Smooth muscle cell (in vitro differentiated cells): ENCODE measurements around the gene MAP3K10. TPM values are rescaled to one million over a fixed set of nuclear protein-coding genes. Genes with fewer than 3 reads are reported as not detected.
A peak's percentile ranks its signal among the peaks of the same experiment; 100 is the strongest.

Experiments used
- DNase-seq: peaks from one replicate; lab custom pipeline; 2025; ENCODE audit not compliant: unreplicated experiment; lab: John Stamatoyannopoulos, UW
- H2AFZ ChIP-seq: fragments of 200-600 bp; sonication (generic); 2 replicates; pipeline ENCODE4 v1.6.0; 2016; ENCODE audit warnings: antibody characterized with exemption, low read depth, mild to moderate bottlenecking
- H3F3A ChIP-seq: fragments of 200-600 bp; sonication (generic); 2 replicates; pipeline ENCODE4 v1.6.0; 2017; ENCODE audit warnings: antibody characterized with exemption, low read depth
- H3K27ac ChIP-seq: fragments of 200-600 bp; sonication (generic); 2 replicates; pipeline ENCODE4 v1.5.1; 2016; ENCODE audit warnings: low read depth, mild to moderate bottlenecking
- H3K27me3 ChIP-seq: fragments of 200-600 bp; sonication (generic); 2 replicates; pipeline ENCODE4 v1.6.1; 2016; ENCODE audit warnings: low read depth, mild to moderate bottlenecking
- H3K36me3 ChIP-seq: fragments of 200-600 bp; sonication (generic); 2 replicates; pipeline ENCODE4 v1.5.1; 2016; ENCODE audit warnings: low read depth
- H3K4me1 ChIP-seq: fragments of 200-600 bp; sonication (generic); 2 replicates; pipeline ENCODE4 v1.5.1; 2016; ENCODE audit warnings: low read depth
- H3K4me2 ChIP-seq: fragments of 200-600 bp; sonication (generic); 2 replicates; pipeline ENCODE4 v1.6.0; 2016; ENCODE audit warnings: mild to moderate bottlenecking
- H3K4me3 ChIP-seq: fragments of 200-600 bp; sonication (generic); 2 replicates; pipeline ENCODE4 v1.5.1; 2016; ENCODE audit warnings: mild to moderate bottlenecking
- H3K79me2 ChIP-seq: fragments of 200-600 bp; sonication (generic); 2 replicates; pipeline ENCODE4 v1.6.0; 2016; ENCODE audit warnings: low read depth, mild to moderate bottlenecking
- H3K9ac ChIP-seq: fragments of 200-600 bp; sonication (generic); 2 replicates; pipeline ENCODE4 v1.6.0; 2016; ENCODE audit warnings: low read depth
- H3K9me3 ChIP-seq: fragments of 200-600 bp; sonication (generic); replicated peaks from 2 replicates; pipeline ENCODE4 v1.5.1; 2016; ENCODE audit warnings: low read depth
- H4K20me1 ChIP-seq: fragments of 200-600 bp; sonication (generic); 2 replicates; pipeline ENCODE4 v1.6.0; 2016; ENCODE audit warnings: low read depth
- CTCF ChIP-seq: fragments of 200-600 bp; sonication (generic); IDR thresholded peaks from 2 replicates; pipeline ENCODE4 v1.5.1; 2017; ENCODE audit warnings: borderline replicate concordance, mild to moderate bottlenecking, antibody characterized with exemption; ENCODE audit not compliant: insufficient read depth, poor library complexity, severe bottlenecking
- WGBS: methylation state at CpG from one replicate; pipeline ENCODE4 v1.1.7; 2016; ENCODE audit warnings: low lambda C conversion rate; 5-methylcytosine and 5-hydroxymethylcytosine counted together
- polyA plus RNA-seq: library from polyadenylated mRNA; unstranded; fragments of >200 nt; fragmentation: Nextera tagmentation; extraction: Ambion mirVana; gene quantifications from 2 replicates; pipeline ENCODE4 v1.2.1, GENCODE V29; 2016
- total RNA-seq: library from RNA; depleted of rRNA; stranded (reverse); fragments of >200 nt; gene quantifications from 2 replicates; pipeline ENCODE4 v1.2.3, GENCODE V29; 2014

Gene MAP3K10
- total and polyA plus RNA-seq, 2 experiments from 2014 or later, result 4.4 to 7.8 TPM

GRCh38 chr19:40147693-40148347 is 43.4 kb upstream of the MAP3K10 start:
- Histone ChIP-seq H3K27me3 (no peaks in the 10 kb centered on the region), H3K4me1 (no peaks in the 10 kb centered on the region), H3K4me2 (peak overlapping the region; percentile 39), H3F3A (no peaks in the 10 kb centered on the region), H3K9ac (no peak overlapping the region), H3K9me3 (no peaks in the 10 kb centered on the region), H3K27ac (no peak overlapping the region), H3K79me2 (no peaks in the 10 kb centered on the region), H2AFZ (peak overlapping the region; percentile 69), H3K36me3 (no peaks in the 10 kb centered on the region), H4K20me1 (no peaks in the 10 kb centered on the region), H3K4me3 (no peak overlapping the region)
- no peak for DNase-seq
- TF ChIP-seq CTCF, result no peak
- 74% methylated on average over 17 of the region's 21 CpGs for WGBS

- Histone ChIP-seq H3K27me3 (no peaks in the 10 kb centered on the region), H3K9me3 (no peaks in the 10 kb centered on the region), H3K9ac (no peak overlapping the region), H3F3A (no peaks in the 10 kb centered on the region), H3K4me1 (no peaks in the 10 kb centered on the region), H4K20me1 (no peaks in the 10 kb centered on the region), H2AFZ (no peak overlapping the region), H3K4me3 (no peak overlapping the region), H3K4me2 (no peak overlapping the region), H3K27ac (no peak overlapping the region), H3K79me2 (no peaks in the 10 kb centered on the region), H3K36me3 (no peaks in the 10 kb centered on the region)
- no peak for TF ChIP-seq CTCF
- WGBS, result 93% methylated on average over 3 of the region's 3 CpGs
- no peak for DNase-seq
Observed at GRCh38 chr19:40149501-40149900, 41.7 kb upstream of the MAP3K10 start.

GRCh38 chr19:40150170-40150569 is 41.1 kb upstream of the MAP3K10 start:
- H4K20me1 ChIP-seq, result no peaks in the 10 kb centered on the region
- H2AFZ ChIP-seq, result no peak overlapping the region
- no peaks in the 10 kb centered on the region for H3K27me3 ChIP-seq
- no peak overlapping the region for H3K27ac ChIP-seq
- H3K9ac ChIP-seq, result no peak overlapping the region
- no peak overlapping the region for H3K4me3 ChIP-seq
- H3K36me3 ChIP-seq, result no peaks in the 10 kb centered on the region
- H3F3A ChIP-seq, result no peaks in the 10 kb centered on the region
- H3K79me2 ChIP-seq, result no peaks in the 10 kb centered on the region
- H3K4me1 ChIP-seq, result no peaks in the 10 kb centered on the region
- H3K4me2 ChIP-seq, result no peak overlapping the region
- TF ChIP-seq CTCF, result no peak
- DNase-seq, result no peak
- no peaks in the 10 kb centered on the region for H3K9me3 ChIP-seq
- 85% methylated on average over 5 of the region's 5 CpGs for WGBS

GRCh38 chr19:40154121-40154680 is 37.0 kb upstream of the MAP3K10 start:
- Histone ChIP-seq H3K4me2 (no peak overlapping the region), H2AFZ (no peak overlapping the region), H3K27ac (no peak overlapping the region), H4K20me1 (no peaks in the 10 kb centered on the region), H3K4me1 (no peaks in the 10 kb centered on the region), H3K4me3 (no peak overlapping the region), H3K9me3 (no peaks in the 10 kb centered on the region), H3K36me3 (no peaks in the 10 kb centered on the region), H3F3A (no peaks in the 10 kb centered on the region), H3K79me2 (no peaks in the 10 kb centered on the region), H3K9ac (no peak overlapping the region), H3K27me3 (no peaks in the 10 kb centered on the region)
- WGBS, result 87% methylated on average over 11 of the region's 11 CpGs
- no peak for TF ChIP-seq CTCF
- no peak for DNase-seq
